H1 (cell line): Measurements from ENCODE around the gene USHBP1.

ENCODE experiments used
- EP300 ChIP-seq, 2 experiments: IDR thresholded peaks; 1 replicate in 1 of 2; 2 replicates in 1 of 2; pipeline ENCODE4 v1.6.1; 2011 to 2012; ENCODE audit warnings: low read depth in 2 of 2, low read length in 2 of 2, mild to moderate bottlenecking in 2 of 2, borderline replicate concordance in 1 of 2, inconsistent platforms in 1 of 2, moderate library complexity in 1 of 2
- GTF2F1 ChIP-seq: IDR thresholded peaks from 2 replicates; pipeline ENCODE4 v1.6.1; 2012; ENCODE audit warnings: low read depth, low read length, improper control_type of control experiment, borderline replicate concordance
- JUN ChIP-seq: IDR thresholded peaks from 2 replicates; pipeline ENCODE4 v1.6.1; 2011; ENCODE audit warnings: low read depth, mild to moderate bottlenecking, improper control_type of control experiment, low read length
- NANOG ChIP-seq: IDR thresholded peaks from 2 replicates; pipeline ENCODE4 v1.6.1; 2011; ENCODE audit warnings: low read length, low read depth, mild to moderate bottlenecking, inconsistent platforms; ENCODE audit not compliant: insufficient read depth, poor library complexity, severe bottlenecking
- POLR2A ChIP-seq, 2 experiments: IDR thresholded peaks; 1 replicate in 1 of 2; 2 replicates in 1 of 2; pipeline ENCODE4 v1.6.1; 2011; ENCODE audit warnings: low read depth in 2 of 2, low read length in 2 of 2, mild to moderate bottlenecking in 2 of 2; ENCODE audit errors: control extremely low read depth in 1 of 2
- POLR2AphosphoS5 ChIP-seq: IDR thresholded peaks from 2 replicates; pipeline ENCODE4 v1.6.1; 2011; ENCODE audit warnings: low read depth, low read length
- RFX5 ChIP-seq: IDR thresholded peaks from 2 replicates; pipeline ENCODE4 v1.6.1; 2011; ENCODE audit warnings: low read depth, low read length, improper control_type of control experiment, borderline replicate concordance
- SP1 ChIP-seq: IDR thresholded peaks from 2 replicates; pipeline ENCODE4 v1.6.1; 2011; ENCODE audit warnings: low read depth, low read length
- TF ChIP-seq, protein P1 (sequence below), 3 experiments: IDR thresholded peaks; 1 replicate in 2 of 3; 2 replicates in 1 of 3; pipeline versions ENCODE4 v1.5.1 to v1.6.1; 2011; ENCODE audit warnings: low read length in 3 of 3, mild to moderate bottlenecking in 3 of 3, inconsistent platforms in 2 of 3, low read depth in 1 of 3, moderate library complexity in 1 of 3; ENCODE audit not compliant: insufficient read depth in 1 of 3; ENCODE audit errors: control extremely low read depth in 1 of 3
- TF ChIP-seq, protein P2 (sequence below): IDR thresholded peaks from 2 replicates; pipeline ENCODE4 v1.6.1; 2011; ENCODE audit warnings: low read depth, mild to moderate bottlenecking, low read length; ENCODE audit not compliant: insufficient read depth

DNA sequence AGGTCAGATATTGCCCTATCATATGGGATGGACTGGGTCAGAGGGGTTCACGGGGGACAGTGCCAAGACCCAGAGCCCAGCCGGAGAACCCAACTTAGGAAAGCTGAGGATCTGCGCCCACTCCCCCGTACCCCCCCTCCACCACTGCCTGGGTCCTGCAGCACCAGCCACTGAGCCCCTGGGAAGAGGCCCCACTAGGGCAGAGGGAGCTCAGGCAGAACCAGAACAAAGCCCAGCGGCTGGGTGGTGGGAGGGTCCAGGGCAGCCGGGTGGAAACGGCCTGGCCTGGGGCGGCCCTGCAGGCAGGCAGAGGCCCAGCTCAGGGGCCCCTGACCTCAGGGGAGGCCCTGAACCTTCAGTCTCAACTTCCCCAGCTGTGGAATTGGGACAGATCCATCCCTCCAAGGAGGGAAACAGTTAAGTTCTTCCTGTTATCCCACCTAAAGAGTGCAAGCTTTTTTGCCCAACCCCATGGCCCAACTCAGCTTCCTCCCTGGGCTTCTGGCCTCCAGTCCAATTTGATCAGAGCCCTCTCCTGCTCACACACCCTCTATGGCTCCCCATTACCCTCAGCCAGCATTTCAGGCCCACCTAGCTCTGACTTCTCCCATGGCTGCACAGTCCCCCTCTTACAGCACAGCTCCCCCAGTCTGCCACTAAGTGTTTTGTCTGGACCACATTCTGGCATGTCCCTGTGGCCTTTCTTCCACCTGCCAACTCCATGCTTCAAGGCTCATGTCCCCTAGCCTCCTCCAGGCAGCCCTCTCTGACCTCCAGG is 21.9 kb downstream of the USHBP1 start:
- TF ChIP-seq EP300 (IDR thresholded peaks at IDR 0.05; ENCODE audit: borderline replicate concordance in 1 of 2, low read depth in 2 of 2, low read length in 2 of 2) (no peak), GTF2F1 (no peak), JUN (no peak), NANOG (no peak), RFX5 (no peak), POLR2AphosphoS5 (0 out of 2 replicates have a peak, but pooled peaks have one; percentile 22), POLR2A (IDR thresholded peaks at IDR 0.05; ENCODE audit: control extremely low read depth in 1 of 2, low read depth in 2 of 2, low read length in 2 of 2) (0 out of 3 replicates have a peak, but pooled peaks of 1 of the 2 experiments have one; percentile 15), SP1 (no peak)
- TF ChIP-seq, protein P1, sequence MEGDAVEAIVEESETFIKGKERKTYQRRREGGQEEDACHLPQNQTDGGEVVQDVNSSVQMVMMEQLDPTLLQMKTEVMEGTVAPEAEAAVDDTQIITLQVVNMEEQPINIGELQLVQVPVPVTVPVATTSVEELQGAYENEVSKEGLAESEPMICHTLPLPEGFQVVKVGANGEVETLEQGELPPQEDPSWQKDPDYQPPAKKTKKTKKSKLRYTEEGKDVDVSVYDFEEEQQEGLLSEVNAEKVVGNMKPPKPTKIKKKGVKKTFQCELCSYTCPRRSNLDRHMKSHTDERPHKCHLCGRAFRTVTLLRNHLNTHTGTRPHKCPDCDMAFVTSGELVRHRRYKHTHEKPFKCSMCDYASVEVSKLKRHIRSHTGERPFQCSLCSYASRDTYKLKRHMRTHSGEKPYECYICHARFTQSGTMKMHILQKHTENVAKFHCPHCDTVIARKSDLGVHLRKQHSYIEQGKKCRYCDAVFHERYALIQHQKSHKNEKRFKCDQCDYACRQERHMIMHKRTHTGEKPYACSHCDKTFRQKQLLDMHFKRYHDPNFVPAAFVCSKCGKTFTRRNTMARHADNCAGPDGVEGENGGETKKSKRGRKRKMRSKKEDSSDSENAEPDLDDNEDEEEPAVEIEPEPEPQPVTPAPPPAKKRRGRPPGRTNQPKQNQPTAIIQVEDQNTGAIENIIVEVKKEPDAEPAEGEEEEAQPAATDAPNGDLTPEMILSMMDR (IDR thresholded peaks at IDR 0.05; ENCODE audit: control extremely low read depth in 1 of 3, insufficient read depth in 1 of 3, low read depth in 1 of 3, low read length in 3 of 3) = no peak
- TF ChIP-seq, protein P2, sequence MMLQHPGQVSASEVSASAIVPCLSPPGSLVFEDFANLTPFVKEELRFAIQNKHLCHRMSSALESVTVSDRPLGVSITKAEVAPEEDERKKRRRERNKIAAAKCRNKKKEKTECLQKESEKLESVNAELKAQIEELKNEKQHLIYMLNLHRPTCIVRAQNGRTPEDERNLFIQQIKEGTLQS = no peak
